ENCODE data around the gene DNAJA4. TPM values are rescaled to one million over a fixed set of nuclear protein-coding genes. Genes with fewer than 3 reads are reported as not detected.

The DNAJA4 gene
- total and polyA plus RNA-seq, 8 donors = 11.4 to 53.6 (median 30.3) TPM; not detected in 1

- Histone ChIP-seq H3K27ac (no peak overlapping the region), H3K9me3 (no peaks in the 10 kb centered on the region), H3K36me3 (no peaks in the 10 kb centered on the region), H3K27me3 (peaks cover 0 to 28% (median 8%) of the 10 kb centered on the region in 3 donors), H3K4me3 (no peak overlapping the region), H3K4me1 (peaks cover 7 to 28% (median 19%) of the 10 kb centered on the region in 4 donors)
- DNase-seq = no peak
- intact Hi-C loops (cut with DNase I; ENCODE audit: low total_unique reads) = no loop called here
- TF ChIP-seq POLR2A (IDR thresholded peaks at IDR 0.05) = no peak
- no peak for TF ChIP-seq POLR2AphosphoS5 (IDR thresholded peaks at IDR 0.05)
- TF ChIP-seq CTCF (IDR thresholded peaks at IDR 0.05) = no peak
Measured at GRCh38 chr15:78301326-78301725, 37.0 kb downstream of the DNAJA4 start.

GRCh38 chr15:78301828-78302227 is 37.5 kb downstream of the DNAJA4 start:
- intact Hi-C loops (cut with DNase I; ENCODE audit: low total_unique reads) = no loop called here

GRCh38 chr15:78302579-78303312 is 38.4 kb downstream of the DNAJA4 start:
- 69 to 74% (median 70%) methylated on average over 5 of the region's 5 CpGs for WGBS, 5 donors
- Histone ChIP-seq H3K4me3 (no peak overlapping the region), H3K9me3 (no peaks in the 10 kb centered on the region), H3K27ac (no peak overlapping the region), H3K27me3 (peaks cover 0 to 40% (median 8%) of the 10 kb centered on the region in 3 donors), H3K4me1 (peaks cover 7 to 20% (median 14%) of the 10 kb centered on the region in 4 donors), H3K36me3 (no peaks in the 10 kb centered on the region)
- no peak for TF ChIP-seq EP300 (IDR thresholded peaks at IDR 0.05)
- TF ChIP-seq CTCF (IDR thresholded peaks at IDR 0.05) = no peak
- TF ChIP-seq POLR2AphosphoS5 (IDR thresholded peaks at IDR 0.05) = no peak
- no peak for TF ChIP-seq POLR2A (IDR thresholded peaks at IDR 0.05)
- intact Hi-C loops (cut with DNase I; ENCODE audit: low total_unique reads) = no loop called here
- DNase-seq = no peak

More at GRCh38 chr15:78301828-78302227, 37.5 kb downstream of the DNAJA4 start:
- no peak overlapping the region for H3K4me3 ChIP-seq
- WGBS, 5 donors = 22 to 38% (median 33%) methylated on average over 3 of the region's 3 CpGs
- peaks cover 7 to 24% (median 19%) of the 10 kb centered on the region in 4 donors for H3K4me1 ChIP-seq
- H3K27ac ChIP-seq = no peak overlapping the region
- TF ChIP-seq POLR2AphosphoS5 (IDR thresholded peaks at IDR 0.05) (no peak), EP300 (IDR thresholded peaks at IDR 0.05) (no peak), CTCF (IDR thresholded peaks at IDR 0.05) (no peak), POLR2A (IDR thresholded peaks at IDR 0.05) (no peak)
- no peak for DNase-seq
- H3K9me3 ChIP-seq = no peaks in the 10 kb centered on the region
- H3K36me3 ChIP-seq = no peaks in the 10 kb centered on the region
- peaks cover 0 to 33% (median 8%) of the 10 kb centered on the region in 3 donors for H3K27me3 ChIP-seq

- no peak overlapping the region for H3K27ac ChIP-seq
- H3K9me3 ChIP-seq = no peaks in the 10 kb centered on the region
- intact Hi-C loops (cut with DNase I; ENCODE audit: low total_unique reads) = no loop called here
- H3K27me3 ChIP-seq = peaks cover 0 to 57% (median 8%) of the 10 kb centered on the region in 3 donors
- peak in 1 of 2 donors; percentile 20 for DNase-seq
- no peaks in the 10 kb centered on the region for H3K36me3 ChIP-seq
- H3K4me1 ChIP-seq = peaks cover 0 to 14% (median 2%) of the 10 kb centered on the region in 4 donors
- TF ChIP-seq CTCF (IDR thresholded peaks at IDR 0.05) (no peak), POLR2A (IDR thresholded peaks at IDR 0.05) (no peak), EP300 (IDR thresholded peaks at IDR 0.05) (no peak), POLR2AphosphoS5 (IDR thresholded peaks at IDR 0.05) (no peak)
- 72 to 84% (median 80%) methylated on average over 7 to 9 of the region's 9 CpGs for WGBS, 5 donors
- H3K4me3 ChIP-seq = no peak overlapping the region
Measured at GRCh38 chr15:78304216-78305066, 40.1 kb downstream of the DNAJA4 start.

All from stomach (tissue), 9 donors.